Type B pancreatic cell (in vitro differentiated cells): ENCODE data around the gene CIPC. TPM values are rescaled to one million over a fixed set of nuclear protein-coding genes. Genes with fewer than 3 reads are reported as not detected.

Source experiments
- DNase-seq: peaks from one replicate; pipeline ENCODE4 v3.0.0; 2021; ENCODE audit warnings: mixed read lengths; ENCODE audit not compliant: unreplicated experiment; ENCODE audit errors: extremely low spot score
- H3K27ac Mint-ChIP-seq: 2 replicates; pipeline ENCODE4 v1.8.0; 2021; ENCODE audit warnings: mild to moderate bottlenecking, mixed read lengths
- H3K27me3 Mint-ChIP-seq: 2 replicates; pipeline ENCODE4 v1.8.0; 2021; ENCODE audit warnings: mixed read lengths
- H3K36me3 Mint-ChIP-seq: 2 replicates; pipeline ENCODE4 v1.8.0; 2021; ENCODE audit warnings: mixed read lengths
- H3K4me1 Mint-ChIP-seq: one replicate; pipeline ENCODE4 v1.8.0; 2021; ENCODE audit warnings: mixed read lengths; ENCODE audit not compliant: unreplicated experiment
- H3K4me3 Mint-ChIP-seq: 2 replicates; pipeline ENCODE4 v1.8.0; 2021; ENCODE audit warnings: mild to moderate bottlenecking, mixed read lengths
- H3K9me3 Mint-ChIP-seq: 2 replicates; pipeline ENCODE4 v1.8.0; 2021; ENCODE audit warnings: mixed read lengths
- total RNA-seq: library from RNA; stranded (reverse); gene quantifications from 2 replicates; pipeline ENCODE4 v1.2.1, GENCODE V29; 2021; ENCODE audit warnings: low replicate concordance
- TF ChIP-seq, protein P1 (sequence below): fragments of 200-600 bp; sonication (generic); conservative IDR thresholded peaks from 2 replicates; pipeline ENCODE4 v1.5.0; 2021; ENCODE audit warnings: antibody characterized with exemption, mild to moderate bottlenecking

Gene CIPC
- total RNA-seq, 1 donor from 2014 or later, result 27.2 TPM

DNA sequence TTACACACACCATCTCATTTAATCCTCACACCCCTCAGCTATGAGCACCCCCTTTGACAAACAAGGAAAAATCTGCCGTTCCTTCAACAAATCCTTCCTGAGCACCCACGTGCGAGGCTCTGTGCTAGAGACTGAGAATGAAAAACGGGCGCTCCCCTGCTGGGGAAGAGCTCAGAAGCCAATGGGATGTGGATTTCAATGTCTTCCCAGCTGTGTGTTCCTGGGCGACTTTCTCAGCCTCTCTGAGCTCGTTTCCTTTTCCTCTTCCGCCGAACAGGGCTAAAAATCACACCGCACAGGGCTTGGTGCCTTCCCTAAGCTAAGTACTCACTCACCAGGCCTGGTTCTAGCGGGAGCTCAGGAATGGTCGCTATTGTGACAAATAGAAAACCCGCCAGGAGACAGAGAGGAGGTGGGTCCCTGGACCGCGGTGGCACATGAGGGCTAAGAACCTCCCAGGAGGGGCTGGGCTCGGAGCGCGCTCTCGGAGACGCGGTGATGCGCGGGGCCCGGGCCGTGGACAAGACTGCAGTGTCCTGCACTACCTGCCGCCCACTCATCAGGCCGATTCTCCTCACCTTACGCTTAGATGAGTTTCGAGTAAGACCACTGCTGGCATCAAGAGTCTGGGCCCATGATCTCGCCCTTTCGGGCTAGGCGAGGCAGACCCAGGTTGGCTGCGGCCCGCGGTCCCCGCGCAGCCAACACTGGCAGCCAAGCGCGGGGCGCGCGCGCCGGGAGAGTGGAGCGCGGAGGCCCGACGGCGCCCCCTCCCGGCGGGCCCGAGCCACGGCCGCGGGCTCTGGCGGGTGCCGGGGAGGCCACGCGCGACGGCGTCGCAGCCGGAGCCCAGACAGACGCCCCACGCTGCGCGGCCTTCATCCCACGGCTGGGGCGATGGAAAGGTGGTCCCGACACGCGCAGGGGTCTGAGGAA lies 26.6 kb downstream of the CIPC start:
- H3K36me3 Mint-ChIP-seq, result peaks cover 5% of the 10 kb centered on the region
- H3K27me3 Mint-ChIP-seq, result peaks cover 71% of the 10 kb centered on the region
- TF ChIP-seq, protein P1, sequence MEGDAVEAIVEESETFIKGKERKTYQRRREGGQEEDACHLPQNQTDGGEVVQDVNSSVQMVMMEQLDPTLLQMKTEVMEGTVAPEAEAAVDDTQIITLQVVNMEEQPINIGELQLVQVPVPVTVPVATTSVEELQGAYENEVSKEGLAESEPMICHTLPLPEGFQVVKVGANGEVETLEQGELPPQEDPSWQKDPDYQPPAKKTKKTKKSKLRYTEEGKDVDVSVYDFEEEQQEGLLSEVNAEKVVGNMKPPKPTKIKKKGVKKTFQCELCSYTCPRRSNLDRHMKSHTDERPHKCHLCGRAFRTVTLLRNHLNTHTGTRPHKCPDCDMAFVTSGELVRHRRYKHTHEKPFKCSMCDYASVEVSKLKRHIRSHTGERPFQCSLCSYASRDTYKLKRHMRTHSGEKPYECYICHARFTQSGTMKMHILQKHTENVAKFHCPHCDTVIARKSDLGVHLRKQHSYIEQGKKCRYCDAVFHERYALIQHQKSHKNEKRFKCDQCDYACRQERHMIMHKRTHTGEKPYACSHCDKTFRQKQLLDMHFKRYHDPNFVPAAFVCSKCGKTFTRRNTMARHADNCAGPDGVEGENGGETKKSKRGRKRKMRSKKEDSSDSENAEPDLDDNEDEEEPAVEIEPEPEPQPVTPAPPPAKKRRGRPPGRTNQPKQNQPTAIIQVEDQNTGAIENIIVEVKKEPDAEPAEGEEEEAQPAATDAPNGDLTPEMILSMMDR, result peak; percentile 85
- H3K9me3 Mint-ChIP-seq, result no peaks in the 10 kb centered on the region
- peak overlapping the region; percentile 93 for H3K27ac Mint-ChIP-seq
- H3K4me3 Mint-ChIP-seq, result peak overlapping the region; percentile 81
- no peak for DNase-seq
- peaks cover 3% of the 10 kb centered on the region for H3K4me1 Mint-ChIP-seq

DNA sequence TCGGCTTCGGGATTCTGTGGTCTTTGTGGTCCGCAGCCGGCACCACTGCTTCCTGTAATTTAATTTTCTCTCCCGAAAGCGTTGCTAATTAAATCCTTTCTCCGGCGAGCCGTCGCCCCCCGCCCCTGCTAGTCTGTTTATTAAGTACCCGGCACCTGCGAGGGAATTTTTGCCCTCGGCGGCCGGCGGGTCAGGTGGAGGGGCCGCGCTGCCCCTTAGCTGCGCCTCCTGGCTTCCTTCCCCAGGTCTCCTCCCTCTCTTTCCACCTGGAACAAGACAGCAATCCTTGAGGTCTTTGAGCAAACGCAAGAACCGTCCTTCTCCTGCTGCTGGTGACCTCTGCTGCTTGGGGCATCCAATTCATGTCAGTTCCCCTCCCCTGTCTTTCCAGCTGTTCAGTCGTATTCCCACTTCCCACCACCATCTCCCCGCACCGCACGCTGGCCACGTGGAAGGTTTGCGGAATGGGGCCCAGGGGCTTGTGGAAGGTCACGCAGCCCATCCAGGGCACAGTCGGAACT lies 27.3 kb downstream of the CIPC start:
- Mint-ChIP-seq H3K4me1 (peaks cover 3% of the 10 kb centered on the region), H3K27me3 (peaks cover 79% of the 10 kb centered on the region), H3K36me3 (peaks cover 5% of the 10 kb centered on the region), H3K9me3 (no peaks in the 10 kb centered on the region), H3K4me3 (peak overlapping the region; percentile 79), H3K27ac (peak overlapping the region; percentile 61)
- DNase-seq, result no peak
- TF ChIP-seq, protein P1, result peak; percentile 32

GRCh38 chr14:77125823-77126325 lies 27.8 kb downstream of the CIPC start:
- peak overlapping the region; percentile 59 for H3K4me3 Mint-ChIP-seq
- TF ChIP-seq, protein P1, result no peak
- no peaks in the 10 kb centered on the region for H3K9me3 Mint-ChIP-seq
- peaks cover 84% of the 10 kb centered on the region for H3K27me3 Mint-ChIP-seq
- H3K27ac Mint-ChIP-seq, result no peak overlapping the region
- peaks cover under 1% of the 10 kb centered on the region for H3K36me3 Mint-ChIP-seq
- H3K4me1 Mint-ChIP-seq, result no peaks in the 10 kb centered on the region
- no peak for DNase-seq

- Mint-ChIP-seq H3K27me3 (peaks cover 89% of the 10 kb centered on the region), H3K4me1 (no peaks in the 10 kb centered on the region), H3K36me3 (no peaks in the 10 kb centered on the region), H3K27ac (no peak overlapping the region), H3K4me3 (no peak overlapping the region), H3K9me3 (no peaks in the 10 kb centered on the region)
- TF ChIP-seq, protein P1, result no peak
- DNase-seq, result no peak
Observed at GRCh38 chr14:77126461-77126990, 28.5 kb downstream of the CIPC start.

- peaks cover 96% of the 10 kb centered on the region for H3K27me3 Mint-ChIP-seq
- TF ChIP-seq, protein P1, result no peak
- H3K27ac Mint-ChIP-seq, result no peak overlapping the region
- H3K4me1 Mint-ChIP-seq, result no peaks in the 10 kb centered on the region
- H3K4me3 Mint-ChIP-seq, result no peak overlapping the region
- H3K9me3 Mint-ChIP-seq, result no peaks in the 10 kb centered on the region
- H3K36me3 Mint-ChIP-seq, result no peaks in the 10 kb centered on the region
- no peak for DNase-seq
Observed at GRCh38 chr14:77128414-77128891, 30.4 kb downstream of the CIPC start.
